GM13977 (cell line): ENCODE data around the gene MRPS22.
"Not testable (repeated sequence)": the region's sequence is repeated elsewhere in the genome, so short reads cannot be mapped to it uniquely, and the experiment has no call there.

Source experiments
- DNase-seq: peaks from one replicate; pipeline ENCODE4 v3.0.0; 2012; ENCODE audit warnings: low spot score
- in situ Hi-C: fragments of 300-500 bp; cut with MboI; formaldehyde crosslinking; loops from one replicate; pipeline ENCODE4 v1.12.0; 2022; ENCODE audit warnings: low sequenced_read_pairs, low pct_unique_long_range_greater_than_20kb, mixed read lengths, inconsistent platforms; ENCODE audit not compliant: unreplicated experiment
- TF ChIP-seq, protein P1 (sequence below): IDR thresholded peaks from 2 replicates; pipeline ENCODE4 v1.5.1; 2012; ENCODE audit warnings: mild to moderate bottlenecking, control low read depth; ENCODE audit not compliant: insufficient read depth; ENCODE audit errors: extremely low read depth, missing control alignments

MRPS22 gene

DNA sequence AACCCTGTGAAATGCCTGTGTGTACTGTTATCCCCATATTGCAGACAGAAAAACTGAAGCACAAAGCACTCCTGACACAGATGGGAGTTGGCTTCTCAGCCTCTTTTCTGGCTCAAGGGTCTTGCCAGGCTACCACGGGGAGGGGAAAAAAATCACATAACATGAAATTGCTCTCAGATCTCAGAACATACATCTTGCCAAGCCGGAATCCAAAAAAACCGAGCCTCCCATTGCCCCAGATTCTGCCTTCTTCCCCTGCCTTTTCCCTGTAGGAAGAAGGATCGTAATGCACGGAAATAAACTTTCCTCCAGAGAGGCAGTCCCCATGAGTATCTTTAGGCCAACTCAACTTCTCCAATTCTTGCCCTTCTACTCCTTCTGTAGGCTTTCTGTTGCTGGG lies 16.6 kb upstream of the MRPS22 start:
- TF ChIP-seq, protein P1, sequence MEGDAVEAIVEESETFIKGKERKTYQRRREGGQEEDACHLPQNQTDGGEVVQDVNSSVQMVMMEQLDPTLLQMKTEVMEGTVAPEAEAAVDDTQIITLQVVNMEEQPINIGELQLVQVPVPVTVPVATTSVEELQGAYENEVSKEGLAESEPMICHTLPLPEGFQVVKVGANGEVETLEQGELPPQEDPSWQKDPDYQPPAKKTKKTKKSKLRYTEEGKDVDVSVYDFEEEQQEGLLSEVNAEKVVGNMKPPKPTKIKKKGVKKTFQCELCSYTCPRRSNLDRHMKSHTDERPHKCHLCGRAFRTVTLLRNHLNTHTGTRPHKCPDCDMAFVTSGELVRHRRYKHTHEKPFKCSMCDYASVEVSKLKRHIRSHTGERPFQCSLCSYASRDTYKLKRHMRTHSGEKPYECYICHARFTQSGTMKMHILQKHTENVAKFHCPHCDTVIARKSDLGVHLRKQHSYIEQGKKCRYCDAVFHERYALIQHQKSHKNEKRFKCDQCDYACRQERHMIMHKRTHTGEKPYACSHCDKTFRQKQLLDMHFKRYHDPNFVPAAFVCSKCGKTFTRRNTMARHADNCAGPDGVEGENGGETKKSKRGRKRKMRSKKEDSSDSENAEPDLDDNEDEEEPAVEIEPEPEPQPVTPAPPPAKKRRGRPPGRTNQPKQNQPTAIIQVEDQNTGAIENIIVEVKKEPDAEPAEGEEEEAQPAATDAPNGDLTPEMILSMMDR, result no peak
- in situ Hi-C loops, result loop anchor here (25.0 kb wide), 1 partner anchor 215 kb away; no protein-coding TSS in a partner anchor
- no peak for DNase-seq

DNA sequence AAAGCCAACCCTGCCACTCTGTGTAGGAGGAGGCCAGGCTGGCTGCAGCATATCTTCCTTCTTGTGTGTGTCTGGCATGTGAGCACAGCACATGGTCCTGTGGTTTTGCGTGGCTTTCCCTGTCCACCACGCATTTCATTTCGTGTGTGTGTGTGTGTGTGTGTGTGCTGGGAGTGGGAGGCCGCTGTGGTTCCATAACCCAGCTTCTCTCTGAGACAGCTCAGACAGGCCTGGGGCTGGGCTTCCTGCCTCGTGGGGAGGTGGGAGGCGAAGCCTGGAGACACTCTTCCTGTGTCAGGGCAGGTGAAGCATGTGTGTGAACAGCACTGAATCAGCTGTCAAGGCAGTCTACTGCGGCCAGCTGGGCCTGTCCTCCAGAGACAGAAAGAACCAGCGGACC lies 16.0 kb upstream of the MRPS22 start:
- TF ChIP-seq, protein P1, result no peak
- in situ Hi-C loops, result loop anchor here (25.0 kb wide), 1 partner anchor 216 kb away; no protein-coding TSS in a partner anchor
- DNase-seq, result no peak

DNA sequence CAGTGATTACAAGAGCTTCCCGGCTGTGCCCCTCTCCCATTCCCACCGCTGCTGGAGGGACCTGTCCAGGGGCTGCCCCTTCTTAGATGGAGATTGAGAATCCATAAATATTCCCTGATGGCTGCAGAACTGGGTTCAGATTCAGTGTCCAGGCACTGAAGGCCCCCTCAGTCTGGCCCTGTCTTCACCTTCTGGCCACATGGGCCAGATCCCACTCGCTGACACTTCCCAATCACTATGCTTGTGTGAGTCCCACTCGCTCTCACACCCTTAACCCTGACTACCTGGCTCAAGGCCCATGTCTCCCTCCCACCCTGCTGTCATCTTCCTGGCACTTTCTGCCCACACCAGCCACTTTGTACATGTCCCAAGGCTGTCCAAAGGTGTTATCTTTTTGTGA lies 15.5 kb upstream of the MRPS22 start:
- in situ Hi-C loops, result loop anchor here (25.0 kb wide), 1 partner anchor 216 kb away; no protein-coding TSS in a partner anchor
- peak; percentile 6 for DNase-seq
- TF ChIP-seq, protein P1, result no peak

DNA sequence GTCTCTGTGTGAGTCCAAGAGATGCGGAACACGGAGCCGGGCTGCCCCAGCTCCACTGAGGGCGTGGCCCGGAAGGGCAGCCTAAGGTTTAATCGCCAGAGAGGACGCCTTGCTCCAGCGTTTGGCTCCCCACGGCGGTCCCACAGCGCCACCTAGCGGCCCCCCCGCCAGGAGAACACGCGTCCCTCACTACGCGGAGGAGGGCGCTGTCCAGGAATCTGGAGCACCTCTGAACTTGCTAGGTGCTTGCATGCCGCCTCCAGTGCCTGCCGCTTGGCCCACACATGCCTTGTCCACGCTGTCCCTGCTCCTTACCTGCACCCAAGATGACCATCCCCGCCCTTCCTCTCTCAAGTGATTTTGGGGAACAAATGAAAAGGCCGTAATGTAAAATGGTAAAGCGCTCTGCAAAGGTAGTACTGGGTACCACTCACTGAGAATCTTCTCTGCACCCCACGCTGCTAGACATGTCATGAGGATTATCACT lies 14.4 kb upstream of the MRPS22 start:
- TF ChIP-seq, protein P1, result peak; percentile 100
- peak; percentile 87 for DNase-seq
- in situ Hi-C loops, result loop anchor here (25.0 kb wide), 1 partner anchor 217 kb away; no protein-coding TSS in a partner anchor

DNA sequence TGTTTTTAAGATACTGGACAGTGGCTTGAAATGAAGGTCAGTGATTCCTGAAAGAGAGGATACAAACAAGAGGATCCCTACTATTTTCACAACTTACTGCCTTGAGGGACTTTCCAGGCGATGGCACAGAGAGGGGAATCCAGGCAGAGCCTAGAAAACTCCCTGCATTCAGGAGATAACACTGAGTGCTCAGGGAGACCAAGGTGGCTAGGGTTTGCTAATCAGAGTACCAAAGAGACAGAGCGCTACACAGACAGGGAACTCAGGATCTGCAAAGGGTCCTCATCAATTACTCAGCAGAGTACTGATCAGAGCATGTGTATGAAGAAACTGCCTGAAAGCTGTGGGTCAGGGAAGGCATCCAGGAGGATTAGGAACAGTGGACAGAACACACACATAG lies 11.7 kb upstream of the MRPS22 start:
- no peak for DNase-seq
- in situ Hi-C loops, result loop anchor here (25.0 kb wide), 1 partner anchor 220 kb away; no protein-coding TSS in a partner anchor
- TF ChIP-seq, protein P1, result no peak

DNA sequence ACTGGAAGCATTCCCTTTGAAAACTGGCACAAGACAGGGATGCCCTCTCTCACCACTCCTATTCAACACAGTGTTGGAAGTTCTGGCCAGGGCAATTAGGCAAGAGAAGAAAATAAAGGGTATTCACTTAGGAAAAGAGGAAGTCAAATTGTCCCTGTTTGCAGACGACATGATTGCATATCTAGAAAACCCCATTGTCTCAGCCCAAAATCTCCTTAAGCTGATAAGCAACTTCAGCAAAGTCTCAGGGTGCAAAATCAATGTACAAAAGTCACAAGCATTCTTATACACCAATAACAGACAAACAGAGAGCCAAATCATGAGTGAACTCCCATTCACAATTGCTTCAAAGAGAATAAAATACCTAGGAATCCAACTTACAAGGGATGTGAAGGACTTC lies 9.1 kb upstream of the MRPS22 start:
- in situ Hi-C loops, result loop anchor here (25.0 kb wide), 1 partner anchor 222 kb away; no protein-coding TSS in a partner anchor
- DNase-seq, result not testable (repeated sequence)

DNA sequence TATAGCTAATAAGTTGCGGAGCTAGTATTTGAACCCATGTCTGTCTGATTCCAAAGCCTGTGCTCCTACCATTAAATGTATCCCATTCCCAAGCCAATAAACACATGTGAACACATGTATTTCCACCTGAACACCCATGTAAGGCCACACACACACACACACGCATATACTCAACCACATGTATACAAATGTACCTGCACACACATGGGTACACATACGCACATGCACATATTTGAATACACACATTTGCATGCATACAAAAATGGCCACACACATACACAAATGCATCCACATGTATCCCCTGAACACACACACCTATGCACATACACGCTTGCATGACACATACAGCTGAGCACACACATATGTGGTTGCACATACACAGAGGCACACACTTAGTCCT lies 5.4 kb upstream of the MRPS22 start:
- no peak for DNase-seq
- TF ChIP-seq, protein P1, result no peak
- in situ Hi-C loops, result loop anchor here (25.0 kb wide), 1 partner anchor 226 kb away; no protein-coding TSS in a partner anchor
